SH-SY5Y (cell line): ENCODE measurements around the gene STEAP3.

Source experiments
- GATA2 ChIP-seq: IDR thresholded peaks from 2 replicates; pipeline ENCODE4 v1.6.1; 2011; ENCODE audit warnings: mild to moderate bottlenecking, low read depth, low read length
- GATA3 ChIP-seq: IDR thresholded peaks from 2 replicates; pipeline ENCODE4 v1.6.1; 2011; ENCODE audit warnings: low read depth, mild to moderate bottlenecking, low read length, moderate library complexity

DNA sequence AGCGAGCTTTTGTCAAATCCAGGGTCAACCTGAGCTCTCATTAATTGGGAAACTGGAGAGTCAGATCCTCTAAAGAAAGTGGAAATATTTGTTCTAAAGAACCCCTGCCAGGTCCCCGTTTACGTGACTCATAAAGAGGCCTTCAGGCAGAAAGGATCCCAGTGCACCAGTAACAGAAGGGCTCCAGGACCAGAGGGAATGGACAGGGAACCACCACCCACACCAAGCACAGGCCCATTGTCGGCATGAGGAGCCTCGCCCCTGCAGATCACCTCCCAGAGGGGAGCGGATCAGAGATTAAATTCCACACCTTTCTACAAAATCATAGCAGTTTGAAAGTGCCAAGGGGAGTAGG is 48.7 kb upstream of the STEAP3 start:
- TF ChIP-seq GATA2 (no peak), GATA3 (no peak)
